LNCAP (cell line): ENCODE data around the gene CAMK2B.

ENCODE experiments used
- CTCF ChIP-seq: fragments of 450-650 bp; IDR thresholded peaks from 2 replicates; pipeline ENCODE4 v1.5.1; 2017; ENCODE audit warnings: mild to moderate bottlenecking

Gene CAMK2B

GRCh38 chr7:44197474-44197873 lies 127.9 kb downstream of the CAMK2B start:
- TF ChIP-seq CTCF: no peak

- peak; percentile 60 for TF ChIP-seq CTCF
These were observed 128.9 kb downstream of the CAMK2B start for GRCh38 chr7:44196450-44196872.

GRCh38 chr7:44195889-44196288 lies 129.5 kb downstream of the CAMK2B start:
- no peak for TF ChIP-seq CTCF

GRCh38 chr7:44194562-44195145 lies 130.7 kb downstream of the CAMK2B start:
- no peak for TF ChIP-seq CTCF

- TF ChIP-seq CTCF: no peak
These were observed 131.3 kb downstream of the CAMK2B start for GRCh38 chr7:44194069-44194468.

- no peak for TF ChIP-seq CTCF
These were observed 132.2 kb downstream of the CAMK2B start for GRCh38 chr7:44193011-44193802.

- TF ChIP-seq CTCF: no peak
These were observed 134.2 kb downstream of the CAMK2B start for GRCh38 chr7:44191171-44191570.
